Kidney (tissue), 14 donors: ENCODE measurements around the gene CGNL1. TPM values are rescaled to one million over a fixed set of nuclear protein-coding genes. Genes with fewer than 3 reads are reported as not detected.

Source experiments
- DNase-seq, 5 donors: peaks; one replicate each; pipeline ENCODE4 v3.0.0-alpha.2; 2013 to 2020
- FAIRE-seq: peaks from 2 replicates; lab custom pipeline; 2012; peaks lifted over from hg19 to GRCh38; lab: Jason Lieb, UNC
- H3K27ac ChIP-seq, 2 donors: one replicate each; pipeline ENCODE4 v1.7.0; 2013; ENCODE audit warnings: low read depth in 2 of 2, low read length in 2 of 2, inconsistent platforms in 1 of 2
- H3K27me3 ChIP-seq: one replicate; pipeline ENCODE4 v1.7.1; 2013; ENCODE audit warnings: low read length, inconsistent platforms; ENCODE audit not compliant: control insufficient read depth, insufficient read depth
- H3K36me3 ChIP-seq, 3 donors: one replicate each; pipeline versions ENCODE4 v1.7.0 to v1.7.1; 2013; ENCODE audit warnings: low read length in 3 of 3, control low read depth in 1 of 3, inconsistent platforms in 1 of 3; ENCODE audit not compliant: insufficient read depth in 3 of 3, control insufficient read depth in 2 of 3
- H3K4me1 ChIP-seq, 3 donors: one replicate each; pipeline versions ENCODE4 v1.7.0 to v1.7.1; 2013; ENCODE audit warnings: low read length in 3 of 3, inconsistent platforms in 1 of 3, low read depth in 1 of 3; ENCODE audit not compliant: control insufficient read depth in 2 of 3, insufficient read depth in 2 of 3
- H3K4me3 ChIP-seq, 3 donors: one replicate each; pipeline versions ENCODE4 v1.7.0 to v1.8.1; 2013; ENCODE audit warnings: low read length in 3 of 3, control low read depth in 1 of 3, inconsistent platforms in 1 of 3
- H3K9ac ChIP-seq, 3 donors: one replicate each; pipeline versions ENCODE4 v1.7.0 to v1.7.1; 2013; ENCODE audit warnings: low read length in 3 of 3, control low read depth in 1 of 3, inconsistent platforms in 1 of 3
- H3K9me3 ChIP-seq, 3 donors: one replicate each; pipeline versions ENCODE4 v1.7.0 to v1.7.1; 2013; ENCODE audit warnings: low read length in 3 of 3, control low read depth in 1 of 3, inconsistent platforms in 1 of 3; ENCODE audit not compliant: control insufficient read depth in 2 of 3, insufficient read depth in 1 of 3
- intact Hi-C: fragments of 100-400 bp; cut with DNase I; formaldehyde crosslinking; loops from one replicate; pipeline ENCODE4 v1.11.1; 2022
- polyA plus RNA-seq: library from polyadenylated mRNA; stranded (reverse); fragments of 350-450 nt; fragmentation: Illumina TruSeq; extraction: RNeasy Lipid Tissue Mini Kit (QIAGEN cat#74804); gene quantifications from one replicate; pipeline ENCODE4 v1.2.3, GENCODE V29; 2014; ENCODE audit warnings: low read depth, low replicate concordance; ENCODE audit not compliant: insufficient read depth
- total RNA-seq: library from RNA; stranded (reverse); fragmentation: NEBNext Ultra II Directional; extraction: Animal tissue kit (Norgen Biotek cat#: 25700); gene quantifications from one replicate; pipeline ENCODE4 v1.2.1, GENCODE V29; 2021
- TF ChIP-seq, protein P1 (sequence below): IDR thresholded peaks from 3 replicates; pipeline ENCODE4 v1.5.1; 2012; ENCODE audit warnings: mild to moderate bottlenecking, moderate library complexity, borderline replicate concordance; ENCODE audit not compliant: insufficient read depth; ENCODE audit errors: extremely low read depth
- donor health status: control.
- donor health status: control.
- donor health status: control.
- donor health status: control.
- donor health status: control.
- donor health status: DM: yes; HTN: yes; CAD: no.
- donor health status: Normal renal cell carcinoma (clear cell type).

The CGNL1 gene
- total and polyA plus RNA-seq, 2 donors from 2014 or later, result 62.0 to 81.5 TPM

DNA sequence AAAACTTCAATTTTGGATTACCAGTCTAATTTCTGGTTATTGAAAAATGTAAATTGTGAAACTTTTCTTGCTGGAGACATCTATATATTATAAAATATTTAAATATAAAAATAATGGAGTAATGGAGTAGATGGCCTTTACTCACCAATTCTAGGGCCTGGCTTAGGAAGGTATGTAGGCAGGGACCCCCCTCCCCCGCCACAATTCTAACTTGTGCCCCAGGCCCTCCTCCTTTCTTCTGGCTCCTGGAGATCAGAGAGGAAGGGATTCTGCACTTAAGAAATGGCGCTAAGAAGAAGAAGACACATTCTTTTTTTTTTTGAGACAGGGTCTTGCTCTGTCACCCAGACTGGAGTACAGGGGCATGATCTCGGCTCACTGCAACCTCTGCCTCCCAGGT lies 49.5 kb downstream of the CGNL1 start:
- peaks cover 0 to 2% (median 0%) of the 10 kb centered on the region in 3 donors for H3K36me3 ChIP-seq
- intact Hi-C loops, result no loop called here
- TF ChIP-seq, protein P1, sequence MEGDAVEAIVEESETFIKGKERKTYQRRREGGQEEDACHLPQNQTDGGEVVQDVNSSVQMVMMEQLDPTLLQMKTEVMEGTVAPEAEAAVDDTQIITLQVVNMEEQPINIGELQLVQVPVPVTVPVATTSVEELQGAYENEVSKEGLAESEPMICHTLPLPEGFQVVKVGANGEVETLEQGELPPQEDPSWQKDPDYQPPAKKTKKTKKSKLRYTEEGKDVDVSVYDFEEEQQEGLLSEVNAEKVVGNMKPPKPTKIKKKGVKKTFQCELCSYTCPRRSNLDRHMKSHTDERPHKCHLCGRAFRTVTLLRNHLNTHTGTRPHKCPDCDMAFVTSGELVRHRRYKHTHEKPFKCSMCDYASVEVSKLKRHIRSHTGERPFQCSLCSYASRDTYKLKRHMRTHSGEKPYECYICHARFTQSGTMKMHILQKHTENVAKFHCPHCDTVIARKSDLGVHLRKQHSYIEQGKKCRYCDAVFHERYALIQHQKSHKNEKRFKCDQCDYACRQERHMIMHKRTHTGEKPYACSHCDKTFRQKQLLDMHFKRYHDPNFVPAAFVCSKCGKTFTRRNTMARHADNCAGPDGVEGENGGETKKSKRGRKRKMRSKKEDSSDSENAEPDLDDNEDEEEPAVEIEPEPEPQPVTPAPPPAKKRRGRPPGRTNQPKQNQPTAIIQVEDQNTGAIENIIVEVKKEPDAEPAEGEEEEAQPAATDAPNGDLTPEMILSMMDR, result no peak
- no peak overlapping the region for H3K9ac ChIP-seq
- no peak overlapping the region for H3K4me3 ChIP-seq
- no peak for FAIRE-seq
- no peak for DNase-seq
- H3K9me3 ChIP-seq, result no peaks in the 10 kb centered on the region
- H3K27ac ChIP-seq, result no peak overlapping the region
- no peaks in the 10 kb centered on the region for H3K27me3 ChIP-seq
- H3K4me1 ChIP-seq, result peaks cover 0 to 51% (median 37%) of the 10 kb centered on the region in 3 donors

DNA sequence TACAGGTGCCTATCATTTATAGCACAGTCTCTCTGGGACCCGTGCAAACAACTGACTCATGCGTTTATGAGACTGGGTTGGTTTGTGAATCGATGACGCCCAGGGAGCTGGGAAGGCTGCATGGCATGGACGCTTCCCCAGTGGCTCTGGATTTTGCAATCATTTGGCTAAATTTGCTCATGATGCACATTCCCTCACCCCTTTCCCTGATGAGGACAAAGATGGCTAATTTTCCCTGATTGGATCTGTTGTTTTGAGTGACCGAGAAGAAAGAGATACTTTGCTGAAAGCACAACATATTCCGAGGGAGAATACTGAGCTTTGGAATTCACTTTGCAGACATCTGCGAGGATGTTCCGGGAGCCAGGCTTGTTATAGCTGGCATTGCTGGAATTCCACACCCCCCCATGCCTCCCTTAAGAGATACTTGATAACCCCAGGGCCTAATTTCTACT lies 51.1 kb downstream of the CGNL1 start:
- Histone ChIP-seq H3K4me1 (peaks cover 0 to 43% (median 29%) of the 10 kb centered on the region in 3 donors), H3K9me3 (no peaks in the 10 kb centered on the region), H3K27me3 (no peaks in the 10 kb centered on the region), H3K9ac (no peak overlapping the region), H3K27ac (peak overlapping the region in 1 of 2 donors; percentile 38), H3K4me3 (no peak overlapping the region), H3K36me3 (peaks cover 0 to 2% (median 0%) of the 10 kb centered on the region in 3 donors)
- intact Hi-C loops, result no loop called here
- TF ChIP-seq, protein P1, result no peak
- DNase-seq, result peak in 3 of 5 donors; percentile 43 to 58 (median 56)
- FAIRE-seq, result no peak

GRCh38 chr15:57432141-57432741 lies 55.9 kb downstream of the CGNL1 start:
- peak overlapping the region; percentile 20 to 33 for H3K27ac ChIP-seq
- H3K9ac ChIP-seq, result no peak overlapping the region
- intact Hi-C loops, result no loop called here
- DNase-seq (peak in 1 of 5 donors; percentile 30), FAIRE-seq (no peak)
- H3K9me3 ChIP-seq, result no peaks in the 10 kb centered on the region
- peaks cover 0 to 36% (median 20%) of the 10 kb centered on the region in 3 donors for H3K4me1 ChIP-seq
- no peaks in the 10 kb centered on the region for H3K36me3 ChIP-seq
- H3K4me3 ChIP-seq, result no peak overlapping the region
- no peaks in the 10 kb centered on the region for H3K27me3 ChIP-seq
- TF ChIP-seq, protein P1, result no peak
